Prostate gland (tissue), 2 donors: ENCODE results near the gene TM4SF20. TPM values are rescaled to one million over a fixed set of nuclear protein-coding genes. Genes with fewer than 3 reads are reported as not detected.
"Not testable (repeated sequence)": the region's sequence is repeated elsewhere in the genome, so short reads cannot be mapped to it uniquely, and the experiment has no call there.

ENCODE experiments used
- DNase-seq: peaks from one replicate; pipeline ENCODE4 v3.0.0-alpha.2; 2019; ENCODE audit warnings: low spot score
- H3K27ac ChIP-seq, 2 donors: fragments of 200-600 bp; sonication (generic); 2 replicates each; pipeline ENCODE4 v1.5.1; 2017 to 2019
- H3K27me3 ChIP-seq: fragments of 200-600 bp; sonication (generic); replicated peaks from 2 replicates; pipeline ENCODE4 v1.5.1; 2019; ENCODE audit not compliant: insufficient read depth
- H3K36me3 ChIP-seq, 2 donors: fragments of 200-600 bp; sonication (generic); 1 replicate in 1 of 2; 2 replicates in 1 of 2; pipeline versions ENCODE4 v1.5.1 to v1.8.1; 2017 to 2019
- H3K4me1 ChIP-seq: fragments of 200-600 bp; sonication (generic); replicated peaks from 2 replicates; pipeline ENCODE4 v1.5.1; 2019
- H3K4me3 ChIP-seq, 2 donors: fragments of 200-600 bp; sonication (generic); 2 replicates each; pipeline ENCODE4 v1.5.1; 2017 to 2019
- H3K9me3 ChIP-seq: fragments of 200-600 bp; sonication (generic); 2 replicates; pipeline ENCODE4 v1.5.1; 2017
- CTCF ChIP-seq, 4 experiments: fragments of 200-600 bp in 2 of 4; fragments of 450-650 bp in 2 of 4; sonication (generic) in 2 of 4; IDR thresholded peaks; 1 replicate in 3 of 4; 2 replicates in 1 of 4; pipeline ENCODE4 v1.5.1; 2016 to 2019; ENCODE audit warnings: antibody characterized with exemption in 4 of 4, mild to moderate bottlenecking in 2 of 4, moderate library complexity in 2 of 4
- POLR2A ChIP-seq: fragments of 450-650 bp; IDR thresholded peaks from one replicate; pipeline ENCODE4 v1.6.1; 2016; ENCODE audit warnings: antibody characterized with exemption, mild to moderate bottlenecking
- POLR2AphosphoS5 ChIP-seq: sonication (generic); formaldehyde crosslinking; IDR thresholded peaks from one replicate; pipeline ENCODE4 v1.6.1; 2017; ENCODE audit warnings: antibody characterized with exemption
- WGBS: methylation state at CpG from one replicate; pipeline ENCODE4 v1.1.5; 2018; 5-methylcytosine and 5-hydroxymethylcytosine counted together
- intact Hi-C: fragments of 100-400 bp; cut with DNase I; formaldehyde crosslinking; loops from one replicate; pipeline ENCODE4 v1.14.2; 2022
- total RNA-seq, 2 donors: library from RNA; depleted of rRNA; stranded (reverse); fragments of >200 nt; gene quantifications; one replicate each; pipeline ENCODE4 v1.1.0, GENCODE V29; 2016

The TM4SF20 gene
- total RNA-seq, 2 donors from 2014 or later = not detected

- H3K36me3 ChIP-seq = no peaks in the 10 kb centered on the region
- intact Hi-C loops = no loop called here
- DNase-seq = no peak
- no peak for TF ChIP-seq CTCF (IDR thresholded peaks at IDR 0.05)
- no peak for TF ChIP-seq POLR2AphosphoS5
- TF ChIP-seq POLR2A = no peak
- no peak overlapping the region for H3K4me3 ChIP-seq
- H3K4me1 ChIP-seq = no peaks in the 10 kb centered on the region
- no peak overlapping the region for H3K27ac ChIP-seq
- no peaks in the 10 kb centered on the region for H3K9me3 ChIP-seq
- H3K27me3 ChIP-seq = no peaks in the 10 kb centered on the region
- WGBS = 24% methylated on average over 3 of the region's 3 CpGs
These were observed 13.3 kb downstream of the TM4SF20 start for GRCh38 chr2:227365833-227366232.

GRCh38 chr2:227364585-227365263 is 14.4 kb downstream of the TM4SF20 start:
- DNase-seq, H3K27me3 ChIP-seq, H3K36me3 ChIP-seq, intact Hi-C loops, H3K4me1 ChIP-seq, H3K27ac ChIP-seq, H3K4me3 ChIP-seq, H3K9me3 ChIP-seq: not testable (repeated sequence)
- 82% methylated on average over 11 of the region's 11 CpGs for WGBS

GRCh38 chr2:227363756-227364155 is 15.3 kb downstream of the TM4SF20 start:
- H3K9me3 ChIP-seq = no peaks in the 10 kb centered on the region
- intact Hi-C loops = no loop called here
- no peak overlapping the region for H3K4me3 ChIP-seq
- no peaks in the 10 kb centered on the region for H3K4me1 ChIP-seq
- TF ChIP-seq POLR2AphosphoS5 = no peak
- TF ChIP-seq CTCF (IDR thresholded peaks at IDR 0.05) = no peak
- no peak for TF ChIP-seq POLR2A
- 93% methylated on average over 6 of the region's 6 CpGs for WGBS
- H3K27me3 ChIP-seq = no peaks in the 10 kb centered on the region
- DNase-seq = no peak
- H3K36me3 ChIP-seq = no peaks in the 10 kb centered on the region
- no peak overlapping the region for H3K27ac ChIP-seq

- no peaks in the 10 kb centered on the region for H3K36me3 ChIP-seq
- intact Hi-C loops = no loop called here
These were observed 18.8 kb downstream of the TM4SF20 start for GRCh38 chr2:227360351-227360750.

GRCh38 chr2:227351639-227352038 is 27.5 kb downstream of the TM4SF20 start:
- no peak for TF ChIP-seq POLR2AphosphoS5
- TF ChIP-seq CTCF (IDR thresholded peaks at IDR 0.05) = no peak
- no peak for TF ChIP-seq POLR2A
- no peaks in the 10 kb centered on the region for H3K27me3 ChIP-seq
- no peaks in the 10 kb centered on the region for H3K9me3 ChIP-seq
- no peak for DNase-seq
- no peak overlapping the region for H3K27ac ChIP-seq
- H3K4me3 ChIP-seq = no peak overlapping the region
- WGBS = 71% methylated on average over 4 of the region's 4 CpGs
- no peaks in the 10 kb centered on the region for H3K36me3 ChIP-seq
- no peaks in the 10 kb centered on the region for H3K4me1 ChIP-seq
- intact Hi-C loops = no loop called here

More at GRCh38 chr2:227360351-227360750, 18.8 kb downstream of the TM4SF20 start:
- Histone ChIP-seq H3K4me3 (no peak overlapping the region), H3K27ac (no peak overlapping the region), H3K9me3 (no peaks in the 10 kb centered on the region), H3K27me3 (no peaks in the 10 kb centered on the region), H3K4me1 (no peaks in the 10 kb centered on the region)
- DNase-seq = no peak
- TF ChIP-seq POLR2A = no peak
- WGBS = 78% methylated on average over 5 of the region's 5 CpGs

- intact Hi-C loops = no loop called here
- Histone ChIP-seq H3K9me3 (no peaks in the 10 kb centered on the region), H3K27me3 (no peaks in the 10 kb centered on the region), H3K4me3 (no peak overlapping the region), H3K27ac (no peak overlapping the region), H3K4me1 (no peaks in the 10 kb centered on the region), H3K36me3 (no peaks in the 10 kb centered on the region)
- DNase-seq = no peak
- TF ChIP-seq CTCF (IDR thresholded peaks at IDR 0.05) (no peak), POLR2A (no peak), POLR2AphosphoS5 (no peak)
- WGBS = 67% methylated on average over 7 of the region's 7 CpGs
These were observed 29.0 kb downstream of the TM4SF20 start for GRCh38 chr2:227349989-227350612.
